ENCODE data around the gene ST6GAL2.

Gene ST6GAL2

DNA sequence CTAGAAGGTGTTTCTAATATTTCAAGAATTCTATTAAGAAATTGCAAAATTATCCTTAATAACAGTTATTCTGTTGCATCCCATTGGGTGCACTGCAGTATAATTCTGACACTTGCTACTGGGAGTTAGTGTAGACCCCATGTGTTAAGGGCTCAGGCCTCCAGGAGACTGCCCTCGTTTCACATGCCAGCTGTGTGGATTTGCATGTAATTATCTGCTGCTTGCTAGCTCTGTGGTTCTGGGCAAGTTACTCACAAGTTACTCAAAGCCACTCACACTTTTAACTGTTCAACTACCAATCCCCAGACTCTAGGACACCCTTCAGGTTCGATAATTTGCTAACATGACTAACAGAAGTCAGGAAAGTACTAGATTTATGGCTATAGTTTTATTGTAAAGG, 38.6 kb downstream of the ST6GAL2 start:
- in situ Hi-C loops (cut with HindIII; ENCODE audit: low sequenced_read_pairs): no loop called here
- TF ChIP-seq, protein P1, sequence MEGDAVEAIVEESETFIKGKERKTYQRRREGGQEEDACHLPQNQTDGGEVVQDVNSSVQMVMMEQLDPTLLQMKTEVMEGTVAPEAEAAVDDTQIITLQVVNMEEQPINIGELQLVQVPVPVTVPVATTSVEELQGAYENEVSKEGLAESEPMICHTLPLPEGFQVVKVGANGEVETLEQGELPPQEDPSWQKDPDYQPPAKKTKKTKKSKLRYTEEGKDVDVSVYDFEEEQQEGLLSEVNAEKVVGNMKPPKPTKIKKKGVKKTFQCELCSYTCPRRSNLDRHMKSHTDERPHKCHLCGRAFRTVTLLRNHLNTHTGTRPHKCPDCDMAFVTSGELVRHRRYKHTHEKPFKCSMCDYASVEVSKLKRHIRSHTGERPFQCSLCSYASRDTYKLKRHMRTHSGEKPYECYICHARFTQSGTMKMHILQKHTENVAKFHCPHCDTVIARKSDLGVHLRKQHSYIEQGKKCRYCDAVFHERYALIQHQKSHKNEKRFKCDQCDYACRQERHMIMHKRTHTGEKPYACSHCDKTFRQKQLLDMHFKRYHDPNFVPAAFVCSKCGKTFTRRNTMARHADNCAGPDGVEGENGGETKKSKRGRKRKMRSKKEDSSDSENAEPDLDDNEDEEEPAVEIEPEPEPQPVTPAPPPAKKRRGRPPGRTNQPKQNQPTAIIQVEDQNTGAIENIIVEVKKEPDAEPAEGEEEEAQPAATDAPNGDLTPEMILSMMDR (IDR thresholded peaks at IDR 0.05; ENCODE audit: low read depth, low read length, missing control alignments): no peak
- no peak for DNase-seq (ENCODE audit: low read depth)
- no peak overlapping the region for H3K4me3 ChIP-seq (ENCODE audit: low read depth, low read length)

DNA sequence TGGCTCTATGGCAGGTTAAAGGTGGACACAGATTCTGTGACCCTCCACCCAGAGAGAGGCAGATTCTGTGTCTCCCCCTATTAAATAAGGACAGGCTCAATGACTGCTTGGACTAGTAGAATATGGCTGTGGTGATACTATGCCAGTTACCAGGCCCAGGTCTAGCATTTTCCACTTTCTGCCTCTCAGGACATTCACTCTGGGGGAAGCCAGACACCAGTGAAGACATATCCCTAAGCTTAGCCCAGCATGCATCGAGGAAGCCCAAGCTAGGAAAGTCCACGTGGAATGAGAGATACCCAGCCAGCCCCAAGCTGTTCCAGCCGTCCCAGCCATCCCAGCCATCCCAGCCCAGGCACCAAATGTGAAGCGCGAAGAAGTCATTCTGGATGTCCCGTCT, 40.3 kb downstream of the ST6GAL2 start:
- TF ChIP-seq, protein P1 (IDR thresholded peaks at IDR 0.05; ENCODE audit: low read depth, low read length, missing control alignments): no peak
- no peak for DNase-seq (ENCODE audit: low read depth)
- in situ Hi-C loops (cut with HindIII; ENCODE audit: low sequenced_read_pairs): no loop called here
- no peak overlapping the region for H3K4me3 ChIP-seq (ENCODE audit: low read depth, low read length)

DNA sequence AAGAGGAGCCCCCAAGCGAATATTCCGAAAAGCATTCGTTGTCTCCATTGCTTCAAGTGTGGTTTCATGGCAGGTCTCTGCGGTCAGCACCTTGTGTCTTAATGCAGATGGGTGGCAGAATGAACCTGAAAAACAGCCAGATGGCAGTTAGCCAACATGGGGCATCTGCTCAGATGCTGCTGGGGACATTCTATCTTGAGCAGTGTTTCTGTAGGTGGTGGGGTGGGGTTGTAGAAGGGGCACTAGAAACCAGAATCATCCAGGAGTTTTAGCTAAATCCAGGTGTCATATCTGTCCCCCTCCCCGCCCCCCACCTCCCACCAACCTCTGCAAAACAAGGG, 42.1 kb downstream of the ST6GAL2 start:
- in situ Hi-C loops (cut with HindIII; ENCODE audit: low sequenced_read_pairs): no loop called here
- no peak for DNase-seq (ENCODE audit: low read depth)
- no peak overlapping the region for H3K4me3 ChIP-seq (ENCODE audit: low read depth, low read length)
- TF ChIP-seq, protein P1 (IDR thresholded peaks at IDR 0.05; ENCODE audit: low read depth, low read length, missing control alignments): no peak

DNA sequence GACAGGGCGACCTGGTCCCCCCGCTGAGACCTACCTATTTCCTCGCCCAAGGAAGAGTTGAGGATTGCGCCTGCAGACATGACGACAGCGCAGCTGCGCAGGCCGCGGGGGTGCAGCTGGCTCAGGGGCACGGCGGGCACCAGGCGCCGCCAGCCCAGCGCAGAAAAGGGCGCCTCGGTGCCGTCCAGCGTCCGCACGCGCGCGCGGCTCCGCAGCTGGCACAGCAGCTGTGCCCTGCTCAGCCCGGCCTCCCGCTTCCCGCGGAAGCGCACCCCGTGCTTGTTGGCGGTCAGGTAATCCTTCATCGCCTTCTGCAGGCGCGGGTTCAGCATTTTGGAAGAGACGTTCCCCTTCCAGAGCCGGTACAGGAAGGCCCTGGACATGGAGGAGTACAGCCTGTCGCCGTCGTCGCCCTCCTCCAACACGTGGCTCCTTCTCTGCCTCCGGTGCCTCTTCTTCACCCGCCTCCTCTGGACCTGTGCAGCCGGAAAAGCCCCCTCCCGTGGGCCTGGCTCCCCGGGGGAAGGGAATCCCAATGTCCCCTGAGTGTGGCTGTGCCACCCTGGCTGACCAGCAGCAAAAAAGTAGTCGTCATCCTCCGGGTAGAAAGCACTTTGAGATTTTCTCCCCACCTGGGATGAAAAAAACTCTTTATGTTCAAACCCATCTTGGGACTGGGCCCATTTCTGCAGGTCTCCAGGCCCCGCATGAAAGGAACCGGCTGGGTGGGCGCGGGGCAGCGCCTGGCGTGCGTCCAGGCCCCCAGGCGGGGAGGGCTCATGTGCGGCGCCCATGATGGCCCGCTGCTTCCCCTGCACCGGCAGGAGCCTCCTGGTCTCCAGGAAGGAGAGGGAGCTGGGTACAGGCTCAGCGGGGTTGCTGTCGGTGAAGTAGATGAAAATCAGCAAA, 42.7 kb downstream of the ST6GAL2 start:
- no peak overlapping the region for H3K4me3 ChIP-seq (ENCODE audit: low read depth, low read length)
- DNase-seq (ENCODE audit: low read depth): no peak
- TF ChIP-seq, protein P1 (IDR thresholded peaks at IDR 0.05; ENCODE audit: low read depth, low read length, missing control alignments): no peak
- in situ Hi-C loops (cut with HindIII; ENCODE audit: low sequenced_read_pairs): no loop called here

DNA sequence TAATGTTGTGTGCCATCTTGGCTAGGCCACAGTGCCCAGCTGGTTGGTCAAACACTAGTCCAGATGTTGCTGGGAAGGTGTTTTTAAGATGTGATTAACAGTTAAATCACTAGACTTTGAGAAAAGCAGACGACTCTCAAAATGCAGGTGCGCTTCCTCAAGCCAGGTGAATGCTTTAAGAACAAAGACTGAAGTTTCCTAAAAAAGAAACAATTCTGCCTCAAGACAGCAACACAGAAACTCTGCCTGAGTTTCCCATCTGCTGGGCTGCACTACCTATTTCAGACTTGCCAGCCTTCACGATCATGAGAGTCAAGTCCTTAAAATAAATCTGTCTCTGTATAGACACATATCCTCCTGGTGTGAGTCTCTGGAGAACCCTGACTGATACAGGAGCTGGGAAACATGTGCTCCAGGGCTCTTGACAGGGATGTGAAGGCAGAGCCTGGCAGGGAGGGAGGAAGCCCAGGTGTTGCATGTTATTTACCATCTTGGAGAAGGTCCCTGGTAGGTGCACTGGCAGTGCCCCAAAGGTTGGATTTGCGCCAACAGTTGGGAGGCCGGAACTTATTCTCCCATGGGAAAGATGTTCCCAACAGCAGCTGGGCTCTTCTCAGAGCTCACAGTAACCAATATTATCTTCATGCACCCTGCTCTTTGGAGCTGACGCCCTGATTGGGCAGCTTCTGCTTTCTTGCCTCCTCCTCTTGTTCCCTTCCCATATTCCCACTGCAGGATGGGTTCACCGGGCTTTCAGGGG, 43.9 kb downstream of the ST6GAL2 start:
- TF ChIP-seq, protein P1 (IDR thresholded peaks at IDR 0.05; ENCODE audit: low read depth, low read length, missing control alignments): no peak
- H3K4me3 ChIP-seq (ENCODE audit: low read depth, low read length): no peak overlapping the region
- no peak for DNase-seq (ENCODE audit: low read depth)
- in situ Hi-C loops (cut with HindIII; ENCODE audit: low sequenced_read_pairs): no loop called here

DNA sequence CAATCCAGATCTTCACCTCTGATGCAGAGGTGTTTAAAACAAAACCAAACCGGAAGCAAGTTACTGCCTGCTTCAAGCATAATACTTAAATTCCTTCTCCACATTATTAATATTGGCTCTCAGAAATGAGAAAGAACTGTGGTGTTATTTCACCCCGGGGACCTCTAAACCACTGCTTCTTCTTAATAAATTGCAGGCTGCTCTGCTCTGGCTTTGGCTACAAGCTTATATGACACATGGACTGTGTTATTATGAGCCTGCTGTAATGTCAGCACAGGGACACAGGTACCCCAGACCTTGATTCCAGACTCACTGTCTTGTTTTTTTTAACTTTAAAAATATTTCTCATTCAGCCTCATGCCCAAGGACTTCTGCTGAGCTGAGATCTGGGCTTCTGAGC, 45.1 kb downstream of the ST6GAL2 start:
- TF ChIP-seq, protein P1 (IDR thresholded peaks at IDR 0.05; ENCODE audit: low read depth, low read length, missing control alignments): no peak
- in situ Hi-C loops (cut with HindIII; ENCODE audit: low sequenced_read_pairs): no loop called here
- no peak for DNase-seq (ENCODE audit: low read depth)
- no peak overlapping the region for H3K4me3 ChIP-seq (ENCODE audit: low read depth, low read length)

Measured in astrocyte of the cerebellum (primary cell).